Measurements from ENCODE around the gene ZSCAN5C. TPM values are rescaled to one million over a fixed set of nuclear protein-coding genes. Genes with fewer than 3 reads are reported as not detected.

Gene ZSCAN5C
- total and polyA plus RNA-seq, 2 donors (not counting 1 experiment from before 2014, with no cell fraction given), result not detected

DNA sequence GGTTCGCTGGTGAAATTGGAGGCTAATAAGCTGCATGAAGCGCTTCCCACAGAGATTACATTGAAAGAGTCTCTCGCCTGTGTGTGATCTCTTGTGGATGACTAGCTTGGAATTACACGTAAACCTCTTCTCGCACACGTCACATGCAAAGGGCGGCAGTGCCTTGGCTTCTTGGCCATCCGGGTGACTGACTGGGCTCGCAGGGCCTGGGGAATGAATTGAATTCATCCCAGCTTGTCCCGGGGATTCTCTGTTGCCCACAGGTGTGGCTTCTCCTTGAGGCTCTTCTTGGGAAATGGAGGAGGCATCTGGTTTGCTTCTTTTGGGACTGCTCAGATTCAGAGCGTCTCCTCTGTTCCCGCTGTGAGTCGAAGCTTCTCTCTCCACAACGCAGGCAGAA is 19.8 kb downstream of the ZSCAN5C start:
- ATAC-seq (ENCODE audit: low read depth), result no peak
- CTCF ChIA-PET, result interaction anchor here (1.6 kb wide), 1 partner anchor 141 kb away, joined by 3 read pairs; no protein-coding TSS in a partner anchor
- Histone ChIP-seq H3K9ac (ENCODE audit: low read length) (no peak overlapping the region), H3K4me3 (ENCODE audit: control extremely low read depth in 1 of 5, extremely low read depth in 1 of 5, insufficient read depth in 1 of 5, low read depth in 2 of 5, low read length in 4 of 5) (no peak overlapping the region), H3K9me3 (ENCODE audit: control extremely low read depth in 1 of 3, control insufficient read depth in 2 of 3, insufficient read depth in 1 of 3, low read length in 2 of 3) (no peaks in the 10 kb centered on the region), H3K27me3 (replicated peaks in 1 of 4; ENCODE audit: control extremely low read depth in 1 of 4, control insufficient read depth in 3 of 4, insufficient read depth in 4 of 4, low read length in 3 of 4) (peaks cover 0 to 10% (median 2%) of the 10 kb centered on the region in 4 experiments), H3K79me2 (ENCODE audit: control insufficient read depth, insufficient read depth, low read length) (no peaks in the 10 kb centered on the region), H2AFZ (ENCODE audit: insufficient read depth, low read depth, low read length, poor library complexity, severe bottlenecking) (no peak overlapping the region), H3K36me3 (replicated peaks in 1 of 2; ENCODE audit: control extremely low read depth in 1 of 2, control insufficient read depth in 1 of 2, extremely low read depth in 1 of 2, insufficient read depth in 2 of 2, low read length in 1 of 2) (no peaks in the 10 kb centered on the region), H4K20me1 (ENCODE audit: control insufficient read depth, insufficient read depth, low read length, poor library complexity, severe bottlenecking) (no peaks in the 10 kb centered on the region), H3K4me1 (ENCODE audit: control insufficient read depth in 2 of 2, insufficient read depth in 2 of 2, low read length in 2 of 2) (peaks cover 4 to 6% of the 10 kb centered on the region in 2 donors), H3K4me2 (replicated peaks; ENCODE audit: low read depth, low read length, poor library complexity, severe bottlenecking) (no peak overlapping the region), H3K27ac (ENCODE audit: low read length in 2 of 2) (no peak overlapping the region)
- no peak for TF ChIP-seq EZH2 (IDR thresholded peaks at IDR 0.05; ENCODE audit: borderline replicate concordance, insufficient read depth, low read depth, low read length, poor library complexity, severe bottlenecking)
- TF ChIP-seq, protein P1, sequence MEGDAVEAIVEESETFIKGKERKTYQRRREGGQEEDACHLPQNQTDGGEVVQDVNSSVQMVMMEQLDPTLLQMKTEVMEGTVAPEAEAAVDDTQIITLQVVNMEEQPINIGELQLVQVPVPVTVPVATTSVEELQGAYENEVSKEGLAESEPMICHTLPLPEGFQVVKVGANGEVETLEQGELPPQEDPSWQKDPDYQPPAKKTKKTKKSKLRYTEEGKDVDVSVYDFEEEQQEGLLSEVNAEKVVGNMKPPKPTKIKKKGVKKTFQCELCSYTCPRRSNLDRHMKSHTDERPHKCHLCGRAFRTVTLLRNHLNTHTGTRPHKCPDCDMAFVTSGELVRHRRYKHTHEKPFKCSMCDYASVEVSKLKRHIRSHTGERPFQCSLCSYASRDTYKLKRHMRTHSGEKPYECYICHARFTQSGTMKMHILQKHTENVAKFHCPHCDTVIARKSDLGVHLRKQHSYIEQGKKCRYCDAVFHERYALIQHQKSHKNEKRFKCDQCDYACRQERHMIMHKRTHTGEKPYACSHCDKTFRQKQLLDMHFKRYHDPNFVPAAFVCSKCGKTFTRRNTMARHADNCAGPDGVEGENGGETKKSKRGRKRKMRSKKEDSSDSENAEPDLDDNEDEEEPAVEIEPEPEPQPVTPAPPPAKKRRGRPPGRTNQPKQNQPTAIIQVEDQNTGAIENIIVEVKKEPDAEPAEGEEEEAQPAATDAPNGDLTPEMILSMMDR (IDR thresholded peaks at IDR 0.05), result no peak
- POLR2A ChIA-PET, result no interaction called here
- Mint-ChIP-seq H3K27ac (no peak overlapping the region), H3K4me3 (no peak overlapping the region), H3K27me3 (peaks cover 9% of the 10 kb centered on the region), H3K9me3 (ENCODE audit: insufficient read depth) (no peaks in the 10 kb centered on the region), H3K4me1 (peaks cover 6% of the 10 kb centered on the region)
- intact Hi-C loops (cut with micrococcal nuclease), result no loop called here
- no peak for DNase-seq
- 96% methylated on average over 11 of the region's 14 CpGs for WGBS (ENCODE audit: insufficient coverage)

DNA sequence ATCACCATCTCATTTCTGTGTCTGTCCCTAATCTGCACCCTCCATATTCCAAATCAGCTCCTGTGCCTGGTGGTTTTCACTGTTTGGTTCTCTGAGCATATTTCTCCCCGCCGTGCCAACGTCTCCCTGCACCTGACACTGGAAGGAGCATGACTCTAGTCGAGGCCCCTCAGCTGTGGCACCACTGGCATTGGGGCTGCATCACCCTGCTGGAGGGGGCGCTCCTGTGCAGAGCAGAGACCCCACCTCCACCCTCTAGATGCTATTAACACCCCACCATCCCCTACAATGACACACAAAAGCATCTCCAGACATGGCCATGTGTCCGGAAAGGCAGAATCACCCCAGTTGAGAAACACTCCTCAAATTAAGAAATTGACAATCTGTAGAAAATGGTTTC is 20.8 kb downstream of the ZSCAN5C start:
- no peak overlapping the region for H3K9ac ChIP-seq (ENCODE audit: low read length)
- H2AFZ ChIP-seq (ENCODE audit: insufficient read depth, low read depth, low read length, poor library complexity, severe bottlenecking), result no peak overlapping the region
- no peaks in the 10 kb centered on the region for H3K9me3 ChIP-seq (ENCODE audit: control extremely low read depth in 1 of 3, control insufficient read depth in 2 of 3, insufficient read depth in 1 of 3, low read length in 2 of 3)
- no peak overlapping the region for H3K27ac ChIP-seq (ENCODE audit: low read length in 2 of 2)
- intact Hi-C loops (cut with micrococcal nuclease), result no loop called here
- no peaks in the 10 kb centered on the region for H4K20me1 ChIP-seq (ENCODE audit: control insufficient read depth, insufficient read depth, low read length, poor library complexity, severe bottlenecking)
- H3K4me3 Mint-ChIP-seq, result no peak overlapping the region
- TF ChIP-seq EZH2 (IDR thresholded peaks at IDR 0.05; ENCODE audit: borderline replicate concordance, insufficient read depth, low read depth, low read length, poor library complexity, severe bottlenecking), result no peak
- TF ChIP-seq, protein P1 (IDR thresholded peaks at IDR 0.05), result no peak
- 92% methylated on average over 5 of the region's 6 CpGs for WGBS (ENCODE audit: insufficient coverage)
- DNase-seq (no peak), ATAC-seq (ENCODE audit: low read depth) (no peak)
- H3K9me3 Mint-ChIP-seq (ENCODE audit: insufficient read depth), result no peaks in the 10 kb centered on the region
- no peaks in the 10 kb centered on the region for H3K36me3 ChIP-seq (replicated peaks in 1 of 2; ENCODE audit: control extremely low read depth in 1 of 2, control insufficient read depth in 1 of 2, extremely low read depth in 1 of 2, insufficient read depth in 2 of 2, low read length in 1 of 2)
- no peaks in the 10 kb centered on the region for H3K79me2 ChIP-seq (ENCODE audit: control insufficient read depth, insufficient read depth, low read length)
- no peak overlapping the region for H3K4me2 ChIP-seq (replicated peaks; ENCODE audit: low read depth, low read length, poor library complexity, severe bottlenecking)
- H3K27me3 Mint-ChIP-seq, result peaks cover 7% of the 10 kb centered on the region
- no peaks in the 10 kb centered on the region for H3K27me3 ChIP-seq (replicated peaks in 1 of 4; ENCODE audit: control extremely low read depth in 1 of 4, control insufficient read depth in 3 of 4, insufficient read depth in 4 of 4, low read length in 3 of 4)
- POLR2A ChIA-PET, result no interaction called here
- no peaks in the 10 kb centered on the region for H3K4me1 ChIP-seq (ENCODE audit: control insufficient read depth in 2 of 2, insufficient read depth in 2 of 2, low read length in 2 of 2)
- H3K4me1 Mint-ChIP-seq, result peaks cover 2% of the 10 kb centered on the region
- H3K4me3 ChIP-seq (ENCODE audit: control extremely low read depth in 1 of 5, extremely low read depth in 1 of 5, insufficient read depth in 1 of 5, low read depth in 2 of 5, low read length in 4 of 5), result no peak overlapping the region
- H3K27ac Mint-ChIP-seq, result no peak overlapping the region
- CTCF ChIA-PET, result interaction anchor here (1.9 kb wide), 1 partner anchor 142 kb away, joined by 4 read pairs; no protein-coding TSS in a partner anchor

All from B cell (primary cell).